IPS-15b (cell line): ENCODE data around the gene KIAA1549.

Experiments used
- H3K27me3 ChIP-seq: one replicate; pipeline ENCODE4 v1.6.1; 2013; ENCODE audit warnings: low read length; ENCODE audit not compliant: control insufficient read depth, insufficient read depth
- H3K36me3 ChIP-seq: one replicate; pipeline ENCODE4 v1.6.1; 2013; ENCODE audit warnings: low read length; ENCODE audit not compliant: control insufficient read depth, insufficient read depth
- H3K4me1 ChIP-seq: one replicate; pipeline ENCODE4 v1.6.1; 2013; ENCODE audit warnings: mild to moderate bottlenecking, low read length; ENCODE audit not compliant: control insufficient read depth, insufficient read depth
- H3K4me3 ChIP-seq: one replicate; pipeline ENCODE4 v1.5.1; 2013; ENCODE audit warnings: low read depth, low read length
- H3K9ac ChIP-seq: one replicate; pipeline ENCODE4 v1.6.1; 2013; ENCODE audit warnings: low read depth, mild to moderate bottlenecking, low read length
- H3K9me3 ChIP-seq: one replicate; pipeline ENCODE4 v1.6.1; 2013; ENCODE audit warnings: mild to moderate bottlenecking, low read length; ENCODE audit not compliant: control insufficient read depth, insufficient read depth

Gene KIAA1549

DNA sequence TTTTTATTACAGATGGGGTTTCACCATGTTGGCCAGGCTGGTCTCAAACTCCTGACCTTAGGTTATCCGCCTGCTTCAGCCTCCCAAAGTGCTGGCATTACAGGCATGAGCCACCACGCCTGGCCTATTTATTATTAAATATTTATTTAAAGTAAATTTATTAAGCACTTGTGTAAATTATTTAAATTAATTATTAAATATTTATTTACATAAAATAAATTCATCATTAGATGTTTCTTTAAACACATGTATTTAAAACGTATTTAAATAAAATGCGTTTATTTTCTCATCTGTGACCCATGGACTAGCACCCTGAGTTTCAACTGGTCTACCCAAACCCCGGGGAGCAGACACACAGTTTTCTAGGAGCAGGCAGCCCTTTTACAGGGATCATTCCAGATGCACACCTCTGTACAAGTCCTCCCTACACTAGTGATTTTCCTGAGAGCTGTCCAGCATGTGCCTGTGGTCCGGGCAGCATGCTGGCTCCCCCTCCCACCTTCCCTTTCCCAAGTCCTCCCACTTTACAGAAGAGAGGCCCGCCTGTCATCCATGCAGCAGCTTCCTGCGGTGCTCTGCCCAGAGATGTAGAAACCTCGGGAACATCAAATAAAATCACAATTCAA is 94.0 kb downstream of the KIAA1549 start:
- H3K9ac ChIP-seq, result no peak overlapping the region
- no peaks in the 10 kb centered on the region for H3K27me3 ChIP-seq

DNA sequence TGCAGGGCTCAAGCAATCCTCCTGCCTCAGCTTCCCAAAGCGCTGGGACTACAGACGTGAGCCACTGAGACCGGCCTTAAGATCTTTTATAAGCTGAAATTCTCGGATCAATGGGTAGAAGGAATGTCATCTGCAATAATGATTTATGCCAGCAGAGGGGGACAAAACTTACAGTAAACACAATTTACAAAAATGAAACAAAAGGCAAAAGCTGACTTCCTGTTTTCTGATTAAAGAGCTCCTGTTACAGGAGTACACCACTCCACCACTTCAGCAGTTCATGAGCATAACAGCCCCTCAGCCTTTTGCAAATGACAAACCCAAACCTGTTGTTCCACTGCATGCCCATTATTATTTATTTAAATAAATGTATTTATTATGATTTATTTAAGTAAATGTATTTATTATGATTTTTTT is 94.7 kb downstream of the KIAA1549 start:
- Histone ChIP-seq H3K4me3 (no peak overlapping the region), H3K9me3 (no peaks in the 10 kb centered on the region), H3K4me1 (peaks cover 2% of the 10 kb centered on the region), H3K9ac (no peak overlapping the region), H3K36me3 (peaks cover 4% of the 10 kb centered on the region), H3K27me3 (no peaks in the 10 kb centered on the region)

More for the DNA sequence above, 94.0 kb downstream of the KIAA1549 start:
- no peaks in the 10 kb centered on the region for H3K9me3 ChIP-seq
- no peak overlapping the region for H3K4me3 ChIP-seq
- H3K4me1 ChIP-seq, result peaks cover 2% of the 10 kb centered on the region
- H3K36me3 ChIP-seq, result peaks cover 4% of the 10 kb centered on the region

DNA sequence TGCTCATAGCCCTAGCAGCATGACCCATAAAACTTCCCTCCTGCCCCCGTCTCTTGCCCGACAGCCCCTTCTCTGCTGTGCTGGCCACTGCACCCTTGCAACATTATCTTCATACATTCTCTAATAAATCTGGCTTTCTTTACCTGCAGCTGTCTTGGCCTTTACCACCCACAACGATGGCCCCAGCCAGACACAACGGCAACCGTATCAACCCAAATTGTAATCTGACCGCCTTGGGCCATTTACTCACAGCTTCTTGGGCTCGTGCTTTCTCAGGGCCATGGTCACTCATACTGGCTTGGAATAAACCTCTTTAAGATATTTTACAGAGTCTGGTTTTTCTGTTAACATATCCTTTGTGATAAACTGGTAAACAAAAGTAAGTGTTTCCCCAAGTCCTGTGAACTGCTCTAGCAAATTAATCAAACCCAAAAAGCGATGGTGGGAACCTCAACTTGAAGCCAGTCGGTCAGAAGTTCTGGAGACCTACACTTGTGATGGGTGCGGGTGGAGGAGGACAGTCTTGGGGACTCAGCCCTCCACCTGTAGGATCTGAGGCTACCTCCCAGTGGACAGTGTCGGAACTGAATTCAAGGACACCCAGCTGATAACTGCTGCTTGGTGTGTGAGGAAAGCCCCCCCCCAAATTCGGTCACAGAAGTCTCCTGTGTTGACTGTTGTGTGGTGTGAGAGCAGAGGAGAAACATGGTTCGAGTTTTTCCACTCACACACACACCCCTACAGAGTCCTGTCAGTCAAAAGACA is 95.6 kb downstream of the KIAA1549 start:
- Histone ChIP-seq H3K4me3 (no peak overlapping the region), H3K27me3 (no peaks in the 10 kb centered on the region), H3K9ac (no peak overlapping the region), H3K36me3 (peaks cover 2% of the 10 kb centered on the region), H3K9me3 (no peaks in the 10 kb centered on the region), H3K4me1 (no peaks in the 10 kb centered on the region)

DNA sequence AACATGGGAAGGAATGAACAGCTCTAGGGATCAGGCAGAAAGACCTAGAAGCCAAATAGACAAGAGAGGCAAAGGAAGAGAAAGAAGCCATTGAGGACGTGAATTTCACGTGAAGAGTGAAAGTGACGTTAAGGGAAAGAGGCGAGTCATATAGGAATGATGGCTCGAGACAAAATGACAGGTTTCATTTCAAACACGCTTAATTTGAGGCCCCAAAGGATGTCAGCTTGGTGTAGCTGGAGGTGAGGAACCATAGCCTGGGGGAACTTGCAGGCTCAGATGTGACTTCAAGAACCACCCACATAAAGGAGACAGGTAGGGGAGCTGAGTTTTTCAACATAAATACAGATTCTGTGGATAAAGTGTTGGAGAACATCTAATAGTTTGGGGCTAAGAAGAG is 98.9 kb downstream of the KIAA1549 start:
- H3K4me3 ChIP-seq, result no peak overlapping the region
- no peaks in the 10 kb centered on the region for H3K9me3 ChIP-seq
- no peaks in the 10 kb centered on the region for H3K36me3 ChIP-seq
- H3K27me3 ChIP-seq, result no peaks in the 10 kb centered on the region
- H3K9ac ChIP-seq, result no peak overlapping the region
- H3K4me1 ChIP-seq, result no peaks in the 10 kb centered on the region

DNA sequence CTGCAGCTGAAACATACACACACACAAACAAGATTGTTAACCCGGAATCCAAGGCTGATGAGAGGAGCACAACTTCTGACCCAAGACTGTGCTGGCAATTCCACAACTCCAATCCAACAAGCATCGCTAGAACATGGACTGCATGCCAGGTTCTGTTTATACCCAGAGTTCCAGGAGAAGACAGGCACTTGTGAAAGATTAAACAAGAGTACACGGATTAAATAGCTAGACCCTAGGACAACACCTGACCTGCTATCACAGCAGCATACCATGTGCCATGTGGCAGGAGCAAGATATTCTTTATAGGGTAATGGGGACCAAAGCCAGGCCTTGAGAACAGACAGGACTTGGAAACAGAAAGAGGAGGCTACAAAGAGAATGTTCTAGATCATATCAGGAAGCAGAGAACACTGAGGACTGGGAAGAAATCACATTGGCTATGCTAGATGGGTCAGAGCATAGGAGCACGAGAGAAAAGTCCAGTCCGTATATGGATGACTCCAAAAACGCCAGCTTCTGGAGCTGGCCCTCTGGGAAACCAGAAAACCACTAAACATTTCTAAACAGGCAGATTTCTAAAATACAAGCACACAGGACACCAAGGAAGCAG is 99.5 kb downstream of the KIAA1549 start:
- Histone ChIP-seq H3K9me3 (no peaks in the 10 kb centered on the region), H3K36me3 (peaks cover under 1% of the 10 kb centered on the region), H3K4me1 (no peaks in the 10 kb centered on the region), H3K9ac (no peak overlapping the region), H3K4me3 (no peak overlapping the region), H3K27me3 (no peaks in the 10 kb centered on the region)

DNA sequence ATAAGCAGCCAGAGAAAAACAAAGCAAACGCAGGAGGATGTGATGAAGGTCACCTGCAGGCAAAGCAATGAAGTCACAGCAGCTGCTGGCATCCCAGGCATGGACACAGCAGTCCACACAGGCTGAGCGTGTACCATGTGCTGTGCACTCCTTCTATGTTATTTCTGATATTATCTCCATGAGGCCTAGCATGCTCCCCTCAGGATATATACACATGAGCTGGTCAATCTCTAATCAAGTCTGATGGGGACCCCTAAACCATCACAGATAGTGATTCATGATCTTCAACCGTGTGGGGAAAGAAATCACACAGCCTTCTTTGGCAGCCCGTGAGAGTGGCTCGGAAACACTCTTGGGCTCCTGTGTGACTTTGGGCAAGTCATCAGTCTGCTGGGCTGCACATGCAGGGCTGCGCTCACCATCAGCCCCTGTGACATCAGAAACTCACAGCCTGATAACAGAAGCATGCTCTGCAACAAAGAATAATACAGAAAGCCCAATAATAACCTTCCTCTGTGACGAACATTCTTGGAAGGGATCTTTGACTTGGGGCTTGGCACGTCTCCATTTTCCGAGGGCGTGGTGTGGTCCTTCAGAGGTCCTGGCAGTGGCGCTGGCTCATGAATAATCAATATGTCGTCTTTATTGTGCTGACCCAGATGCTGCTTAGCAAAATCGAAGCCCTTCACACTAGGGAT is 100.2 kb downstream of the KIAA1549 start:
- H3K4me1 ChIP-seq, result no peaks in the 10 kb centered on the region
- H3K9ac ChIP-seq, result no peak overlapping the region
- H3K27me3 ChIP-seq, result no peaks in the 10 kb centered on the region
- no peak overlapping the region for H3K4me3 ChIP-seq
- H3K36me3 ChIP-seq, result peaks cover 2% of the 10 kb centered on the region
- H3K9me3 ChIP-seq, result no peaks in the 10 kb centered on the region

DNA sequence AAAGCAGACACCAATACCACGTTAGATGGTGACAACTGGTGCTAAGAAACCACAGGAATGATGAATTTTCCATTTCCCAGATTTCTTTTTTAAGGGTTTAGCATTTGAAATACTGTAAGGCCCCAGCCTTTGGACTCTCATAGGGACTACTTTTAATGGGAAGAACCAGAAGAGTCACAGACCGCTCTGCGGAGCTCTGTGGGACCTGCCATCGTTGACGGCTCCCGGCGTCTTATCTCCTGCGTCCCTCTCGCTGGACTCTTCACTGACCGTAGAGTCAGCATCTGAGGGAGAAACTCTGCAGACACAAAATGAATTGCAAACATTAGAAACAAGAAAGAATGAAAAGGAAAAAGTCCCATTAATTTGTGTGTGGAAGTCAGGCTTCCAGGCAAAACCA is 101.8 kb downstream of the KIAA1549 start:
- Histone ChIP-seq H3K9ac (no peak overlapping the region), H3K4me1 (no peaks in the 10 kb centered on the region), H3K9me3 (no peaks in the 10 kb centered on the region), H3K36me3 (peaks cover 2% of the 10 kb centered on the region), H3K4me3 (no peak overlapping the region), H3K27me3 (no peaks in the 10 kb centered on the region)

DNA sequence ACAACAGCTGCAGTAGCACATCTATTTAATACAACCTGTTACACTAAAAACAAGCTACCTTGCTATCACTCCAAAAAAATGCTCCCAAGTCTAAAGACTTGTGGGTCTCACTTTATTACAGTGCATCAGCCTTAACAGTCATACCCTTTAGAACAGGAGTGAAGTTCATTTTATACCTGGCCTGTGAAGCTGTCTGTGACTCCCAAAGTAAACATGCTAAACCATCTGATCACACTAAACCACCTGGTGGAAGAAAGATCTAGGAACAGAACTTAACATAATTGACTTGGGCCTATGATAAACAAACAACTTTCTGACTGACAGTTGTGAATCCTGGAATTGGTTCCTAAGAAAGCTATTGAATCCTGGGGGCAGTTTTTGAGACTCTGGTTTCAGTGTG is 102.3 kb downstream of the KIAA1549 start:
- no peaks in the 10 kb centered on the region for H3K27me3 ChIP-seq
- no peaks in the 10 kb centered on the region for H3K9me3 ChIP-seq
- H3K4me3 ChIP-seq, result no peak overlapping the region
- peaks cover 2% of the 10 kb centered on the region for H3K36me3 ChIP-seq
- H3K4me1 ChIP-seq, result no peaks in the 10 kb centered on the region
- H3K9ac ChIP-seq, result no peak overlapping the region

DNA sequence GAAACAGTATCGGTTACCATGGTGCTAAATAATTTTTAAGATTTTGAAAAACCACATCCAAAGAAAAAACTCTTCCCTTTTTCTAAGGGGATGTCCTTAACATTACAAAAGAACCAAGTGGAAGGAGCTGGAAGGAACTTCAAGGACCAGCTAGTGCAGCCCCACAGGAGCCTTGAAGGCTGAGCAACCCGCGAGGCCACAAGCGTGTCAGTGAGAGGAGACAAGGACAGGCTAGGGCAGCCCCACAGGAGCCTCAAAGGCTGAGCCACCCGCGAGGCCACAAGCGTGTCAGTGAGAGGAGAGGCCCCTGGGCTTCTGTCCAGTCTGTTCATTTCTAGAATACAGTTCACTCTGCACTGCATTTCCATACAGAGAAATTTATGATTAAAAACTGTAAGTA is 103.1 kb downstream of the KIAA1549 start:
- H3K4me3 ChIP-seq, result no peak overlapping the region
- H3K9ac ChIP-seq, result no peak overlapping the region
- no peaks in the 10 kb centered on the region for H3K9me3 ChIP-seq
- H3K4me1 ChIP-seq, result no peaks in the 10 kb centered on the region
- peaks cover 2% of the 10 kb centered on the region for H3K36me3 ChIP-seq
- H3K27me3 ChIP-seq, result no peaks in the 10 kb centered on the region

DNA sequence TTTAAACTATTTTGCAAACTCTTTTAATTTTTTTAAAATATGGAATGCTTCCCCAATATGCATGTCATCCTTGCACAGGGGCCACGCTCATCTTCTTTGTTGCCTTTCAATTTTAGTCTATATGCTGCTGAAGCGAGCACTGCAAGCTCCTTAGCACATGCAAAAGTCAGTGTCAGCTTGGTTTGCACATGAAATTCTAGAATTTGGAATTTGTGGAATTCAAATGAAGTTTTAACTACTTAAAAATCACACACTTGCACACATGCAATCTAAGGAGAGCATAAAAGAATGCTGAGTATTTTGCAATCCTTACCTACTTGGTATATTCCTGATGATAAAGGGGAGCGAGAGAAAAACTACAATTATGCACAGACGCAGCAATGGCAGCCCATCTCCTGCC is 104.9 kb downstream of the KIAA1549 start:
- no peak overlapping the region for H3K4me3 ChIP-seq
- H3K36me3 ChIP-seq, result peaks cover 2% of the 10 kb centered on the region
- no peak overlapping the region for H3K9ac ChIP-seq
- H3K4me1 ChIP-seq, result no peaks in the 10 kb centered on the region
- H3K27me3 ChIP-seq, result no peaks in the 10 kb centered on the region
- no peaks in the 10 kb centered on the region for H3K9me3 ChIP-seq

DNA sequence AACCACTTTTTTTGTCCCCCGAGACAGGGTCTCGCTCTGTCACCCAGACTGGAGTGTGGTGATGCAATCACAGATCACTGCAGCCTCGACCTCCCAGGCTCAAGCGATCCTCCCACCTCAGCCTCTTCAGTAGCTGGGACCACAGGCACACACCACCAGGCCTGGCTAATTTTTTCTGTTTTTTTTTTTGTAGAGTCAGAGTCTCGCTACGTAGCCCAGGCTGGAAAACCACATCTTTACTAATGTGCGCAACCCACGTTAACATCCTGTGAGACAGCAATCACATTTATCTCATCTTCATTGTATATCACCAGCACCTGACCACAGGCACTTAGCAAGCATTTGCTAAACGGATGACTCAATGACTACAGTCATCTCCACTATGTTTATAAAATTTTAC is 105.4 kb downstream of the KIAA1549 start:
- H3K4me3 ChIP-seq, result no peak overlapping the region
- no peak overlapping the region for H3K9ac ChIP-seq
- no peaks in the 10 kb centered on the region for H3K9me3 ChIP-seq
- H3K27me3 ChIP-seq, result no peaks in the 10 kb centered on the region
- no peaks in the 10 kb centered on the region for H3K4me1 ChIP-seq
- H3K36me3 ChIP-seq, result peaks cover 2% of the 10 kb centered on the region
